CD8-positive, alpha-beta memory T cell (primary cell): Measurements from ENCODE around the gene SFTA2. TPM values are rescaled to one million over a fixed set of nuclear protein-coding genes. Genes with fewer than 3 reads are reported as not detected.
"Not testable (repeated sequence)": the region's sequence is repeated elsewhere in the genome, so short reads cannot be mapped to it uniquely, and the experiment has no call there.

Experiments used
- CTCF ChIA-PET: fragments of 350-600 bp; sonication (Branson Sonifier 250); formaldehyde crosslinking; loops from one replicate; lab custom pipeline; 2021; ENCODE audit warnings: antibody characterized with exemption; lab: Charles Lee
- POLR2A ChIA-PET: fragments of 350-600 bp; sonication (Branson Sonifier 250); formaldehyde crosslinking; loops from one replicate; lab custom pipeline; 2021; ENCODE audit warnings: antibody characterized with exemption; lab: Charles Lee
- DNase-seq, 5 donors: peaks; one replicate each; pipeline versions ENCODE4 v3.0.0 to v3.0.0-alpha.2; 2020 to 2022; ENCODE audit warnings: mixed read lengths in 1 of 5
- H3K27ac ChIP-seq: one replicate; pipeline ENCODE4 v1.7.0; 2013; ENCODE audit warnings: low read depth, mild to moderate bottlenecking, low read length, moderate library complexity
- H3K27me3 ChIP-seq: 2 replicates; pipeline ENCODE4 v1.7.0; 2013; ENCODE audit warnings: low read length, mild to moderate bottlenecking; ENCODE audit not compliant: insufficient read depth, poor library complexity, severe bottlenecking
- H3K36me3 ChIP-seq: 2 replicates; pipeline ENCODE4 v1.7.0; 2013; ENCODE audit warnings: mild to moderate bottlenecking, low read length, moderate library complexity; ENCODE audit not compliant: insufficient read depth
- H3K4me1 ChIP-seq: 2 replicates; pipeline ENCODE4 v1.7.0; 2013; ENCODE audit warnings: mild to moderate bottlenecking, low read length, moderate library complexity; ENCODE audit not compliant: insufficient read depth
- H3K4me3 ChIP-seq: 2 replicates; pipeline ENCODE4 v1.7.0; 2013; ENCODE audit warnings: mild to moderate bottlenecking, low read length
- H3K9me3 ChIP-seq: 2 replicates; pipeline ENCODE4 v1.7.0; 2013; ENCODE audit warnings: mild to moderate bottlenecking, low read length
- H3K27ac Mint-ChIP-seq, 8 donors: one replicate each; pipeline ENCODE4 v1.8.0; 2020 to 2021; ENCODE audit warnings: mixed read lengths in 8 of 8, mild to moderate bottlenecking in 6 of 8, inconsistent platforms in 3 of 8, moderate library complexity in 3 of 8
- H3K27me3 Mint-ChIP-seq, 2 donors: one replicate each; pipeline ENCODE4 v1.8.0; 2020 to 2021; ENCODE audit warnings: mixed read lengths in 2 of 2, mild to moderate bottlenecking in 1 of 2, moderate library complexity in 1 of 2
- H3K36me3 Mint-ChIP-seq, 3 donors: one replicate each; pipeline ENCODE4 v1.8.0; 2020 to 2021; ENCODE audit warnings: mixed read lengths in 3 of 3, inconsistent platforms in 1 of 3, mild to moderate bottlenecking in 1 of 3
- H3K4me1 Mint-ChIP-seq, 3 donors: one replicate each; pipeline ENCODE4 v1.8.0; 2020 to 2021; ENCODE audit warnings: mixed read lengths in 3 of 3, inconsistent platforms in 1 of 3, mild to moderate bottlenecking in 1 of 3
- H3K4me3 Mint-ChIP-seq, 7 donors: one replicate each; pipeline ENCODE4 v1.8.0; 2020 to 2021; ENCODE audit warnings: mixed read lengths in 7 of 7, mild to moderate bottlenecking in 6 of 7, moderate library complexity in 4 of 7, inconsistent platforms in 2 of 7
- H3K9me3 Mint-ChIP-seq, 5 donors: one replicate each; pipeline ENCODE4 v1.8.0; 2020 to 2022; ENCODE audit warnings: mixed read lengths in 5 of 5, mild to moderate bottlenecking in 3 of 5, moderate library complexity in 2 of 5, inconsistent platforms in 1 of 5
- polyA plus RNA-seq: library from polyadenylated mRNA; unstranded; fragments of 300-500 nt; fragmentation: Illumina TruSeq; gene quantifications from one replicate; pipeline ENCODE4 v1.2.3, GENCODE V29; 2021
- total RNA-seq, 2 experiments: library from RNA; stranded (reverse); gene quantifications; one replicate each; pipeline ENCODE4 v1.2.3, GENCODE V29; 2021

SFTA2 gene
- total and polyA plus RNA-seq, 3 experiments from 2014 or later: not detected

DNA sequence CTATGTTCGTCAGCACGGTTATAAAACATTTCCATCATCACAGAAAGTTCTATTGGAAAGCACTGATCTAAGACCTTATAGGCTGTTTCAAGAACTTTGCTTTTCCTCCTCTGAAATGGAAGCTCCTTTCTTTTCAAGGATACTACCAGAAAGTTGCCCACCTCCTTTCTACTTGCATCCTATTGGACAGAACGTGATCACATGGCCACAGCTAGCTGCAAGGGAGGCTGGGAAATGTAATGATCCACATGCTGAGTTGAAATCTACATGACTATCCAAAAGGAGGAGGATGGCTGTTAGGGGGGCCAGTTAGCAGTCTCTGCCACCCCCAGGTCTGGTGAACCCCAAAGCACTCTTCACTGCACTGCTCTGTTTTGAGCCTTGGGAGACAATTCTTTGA is 3.3 kb downstream of the SFTA2 start:
- Histone ChIP-seq H3K27ac (no peak overlapping the region), H3K4me3 (no peak overlapping the region), H3K9me3 (no peaks in the 10 kb centered on the region), H3K36me3 (peaks cover 9% of the 10 kb centered on the region), H3K27me3 (no peaks in the 10 kb centered on the region), H3K4me1 (no peaks in the 10 kb centered on the region)
- peaks cover 0 to 7% (median 0%) of the 10 kb centered on the region in 5 donors for H3K9me3 Mint-ChIP-seq
- H3K4me3 Mint-ChIP-seq: no peak overlapping the region
- H3K36me3 Mint-ChIP-seq: peaks cover 4 to 37% (median 17%) of the 10 kb centered on the region in 3 donors
- no peaks in the 10 kb centered on the region for H3K4me1 Mint-ChIP-seq
- ChIA-PET POLR2A (no interaction called here), CTCF (interaction anchor here (1.3 kb wide), 1 partner anchor 18 kb away, joined by 3 read pairs; no protein-coding TSS in a partner anchor)
- no peaks in the 10 kb centered on the region for H3K27me3 Mint-ChIP-seq
- DNase-seq: no peak
- H3K27ac Mint-ChIP-seq: peak overlapping the region in 1 of 8 donors; percentile 86

DNA sequence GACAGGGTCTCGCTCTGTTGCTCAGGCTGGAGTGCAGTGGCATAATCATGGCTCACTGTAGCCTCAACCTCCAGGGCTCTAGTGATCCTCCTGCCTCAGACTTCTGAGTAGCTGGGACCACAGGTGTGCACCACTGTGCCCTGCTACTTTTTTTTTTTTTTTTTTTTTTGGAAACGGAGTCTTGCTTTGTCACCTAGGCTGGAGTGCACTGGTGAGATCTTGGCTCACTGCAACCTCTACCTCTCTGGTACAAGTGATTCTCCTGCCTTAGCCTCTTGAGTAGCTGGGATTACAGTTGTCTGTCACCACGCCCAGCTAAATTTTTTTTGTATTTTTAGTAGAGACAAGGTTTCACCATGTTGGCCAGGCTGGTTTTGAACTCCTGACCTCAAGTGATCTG is 4.9 kb downstream of the SFTA2 start:
- H3K27ac Mint-ChIP-seq, H3K4me1 ChIP-seq, DNase-seq, H3K27me3 ChIP-seq, H3K4me1 Mint-ChIP-seq, H3K9me3 Mint-ChIP-seq, H3K9me3 ChIP-seq, H3K4me3 Mint-ChIP-seq, H3K4me3 ChIP-seq, H3K27me3 Mint-ChIP-seq, POLR2A ChIA-PET, H3K36me3 ChIP-seq, H3K27ac ChIP-seq: not testable (repeated sequence)
- H3K36me3 Mint-ChIP-seq: peaks cover 8 to 53% (median 17%) of the 10 kb centered on the region in 3 donors
- CTCF ChIA-PET: interaction anchor here (1.1 kb wide), 1 partner anchor 9 kb away, joined by 5 read pairs; no protein-coding TSS in a partner anchor

DNA sequence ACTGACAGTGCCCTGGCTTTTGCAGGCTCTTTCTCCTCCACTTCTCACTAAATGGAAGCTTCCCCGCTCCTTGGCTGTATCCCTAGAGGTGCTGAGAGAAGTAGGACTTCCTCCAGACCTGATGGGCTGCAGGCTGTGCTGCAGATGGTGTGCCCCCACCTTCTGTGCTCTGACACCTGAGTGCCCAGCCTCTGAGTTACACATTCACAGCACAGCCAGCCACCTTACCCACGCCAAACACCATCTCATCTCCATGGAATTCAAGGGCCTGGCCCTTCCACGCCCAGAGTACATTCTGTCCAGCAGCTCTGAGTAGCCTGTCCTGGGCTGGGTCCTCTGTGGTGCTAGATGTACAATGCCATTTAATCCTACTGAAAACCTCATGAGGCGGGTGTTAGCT is 5.3 kb downstream of the SFTA2 start:
- H3K4me1 Mint-ChIP-seq: no peaks in the 10 kb centered on the region
- Histone ChIP-seq H3K27ac (no peak overlapping the region), H3K27me3 (no peaks in the 10 kb centered on the region), H3K36me3 (peaks cover 9% of the 10 kb centered on the region), H3K4me3 (no peak overlapping the region), H3K4me1 (no peaks in the 10 kb centered on the region), H3K9me3 (no peaks in the 10 kb centered on the region)
- peak overlapping the region in 2 of 8 donors; percentile 7 to 17 for H3K27ac Mint-ChIP-seq
- POLR2A ChIA-PET: no interaction called here
- H3K27me3 Mint-ChIP-seq: no peaks in the 10 kb centered on the region
- CTCF ChIA-PET: interaction anchor here (1.1 kb wide), 1 partner anchor 9 kb away, joined by 5 read pairs; no protein-coding TSS in a partner anchor
- peaks cover 8 to 57% (median 17%) of the 10 kb centered on the region in 3 donors for H3K36me3 Mint-ChIP-seq
- no peak for DNase-seq
- peaks cover 0 to 7% (median 0%) of the 10 kb centered on the region in 5 donors for H3K9me3 Mint-ChIP-seq
- no peak overlapping the region for H3K4me3 Mint-ChIP-seq

DNA sequence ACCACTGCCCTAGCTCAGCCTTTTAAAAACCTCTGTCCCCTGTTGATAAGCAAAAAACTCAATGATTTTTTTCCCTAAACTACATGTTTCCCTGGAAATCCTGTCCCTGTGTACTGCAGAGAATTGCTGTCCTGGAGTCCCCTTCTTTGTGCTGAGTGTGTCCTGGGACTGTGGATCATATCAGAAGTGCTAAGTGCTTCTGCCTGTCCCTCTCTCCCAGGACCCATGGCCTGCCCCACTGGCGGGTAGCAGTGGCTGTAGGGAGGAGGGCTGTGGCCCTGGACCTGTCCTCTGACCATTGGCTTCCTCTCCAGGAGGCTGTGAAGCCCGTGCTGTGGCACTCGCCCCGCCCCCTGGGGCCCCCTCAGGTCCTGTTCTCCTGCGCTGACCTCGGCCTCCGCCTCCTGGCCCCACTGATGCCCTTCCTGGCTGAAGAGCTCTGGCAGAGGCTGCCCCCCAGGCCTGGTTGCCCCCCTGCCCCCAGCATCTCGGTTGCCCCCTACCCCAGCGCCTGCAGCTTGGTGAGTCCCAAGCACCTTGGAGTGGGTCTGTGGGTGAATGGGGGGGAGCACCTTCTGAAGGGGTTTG is 7.8 kb downstream of the SFTA2 start:
- H3K4me1 Mint-ChIP-seq, POLR2A ChIA-PET, CTCF ChIA-PET, H3K4me3 Mint-ChIP-seq, H3K9me3 Mint-ChIP-seq, H3K27me3 Mint-ChIP-seq, H3K27ac ChIP-seq, H3K9me3 ChIP-seq, H3K4me3 ChIP-seq, DNase-seq, H3K27me3 ChIP-seq, H3K4me1 ChIP-seq: not testable (repeated sequence)
- peaks cover 14% of the 10 kb centered on the region for H3K36me3 ChIP-seq
- Mint-ChIP-seq H3K36me3 (peaks cover 14 to 81% (median 17%) of the 10 kb centered on the region in 3 donors), H3K27ac (peak overlapping the region in 1 of 8 donors; percentile 92)

DNA sequence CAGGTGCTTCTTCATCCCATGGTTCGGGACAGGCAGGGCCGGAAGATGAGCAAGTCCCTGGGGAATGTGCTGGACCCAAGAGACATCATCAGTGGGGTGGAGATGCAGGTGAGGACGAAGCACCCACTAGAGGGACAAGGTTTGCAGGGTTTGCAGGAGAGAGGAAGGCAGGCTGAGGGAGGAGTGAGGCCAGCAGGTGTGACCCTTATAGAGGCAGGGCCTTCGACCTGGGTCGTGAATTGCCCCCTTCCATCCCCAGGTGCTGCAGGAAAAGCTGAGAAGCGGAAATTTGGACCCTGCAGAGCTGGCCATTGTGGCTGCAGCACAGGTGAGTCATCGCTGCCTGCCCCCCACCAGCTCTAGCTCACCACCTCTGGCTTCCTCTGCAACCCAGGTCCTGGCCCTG is 9.5 kb downstream of the SFTA2 start:
- Histone ChIP-seq H3K27ac (no peak overlapping the region), H3K36me3 (peaks cover 21% of the 10 kb centered on the region), H3K4me1 (no peaks in the 10 kb centered on the region), H3K27me3 (no peaks in the 10 kb centered on the region), H3K9me3 (no peaks in the 10 kb centered on the region), H3K4me3 (no peak overlapping the region)
- Mint-ChIP-seq H3K27ac (peak overlapping the region in 1 of 8 donors; percentile 47), H3K4me1 (peaks cover 0 to 12% (median 2%) of the 10 kb centered on the region in 3 donors), H3K27me3 (no peaks in the 10 kb centered on the region), H3K4me3 (no peak overlapping the region), H3K36me3 (peaks cover 5 to 87% (median 16%) of the 10 kb centered on the region in 3 donors), H3K9me3 (no peaks in the 10 kb centered on the region)
- ChIA-PET POLR2A (no interaction called here), CTCF (interaction anchor here (1.3 kb wide), 1 partner anchor 18 kb away, joined by 3 read pairs; the partner anchor contains the start of gene MUCL3)
- no peak for DNase-seq

DNA sequence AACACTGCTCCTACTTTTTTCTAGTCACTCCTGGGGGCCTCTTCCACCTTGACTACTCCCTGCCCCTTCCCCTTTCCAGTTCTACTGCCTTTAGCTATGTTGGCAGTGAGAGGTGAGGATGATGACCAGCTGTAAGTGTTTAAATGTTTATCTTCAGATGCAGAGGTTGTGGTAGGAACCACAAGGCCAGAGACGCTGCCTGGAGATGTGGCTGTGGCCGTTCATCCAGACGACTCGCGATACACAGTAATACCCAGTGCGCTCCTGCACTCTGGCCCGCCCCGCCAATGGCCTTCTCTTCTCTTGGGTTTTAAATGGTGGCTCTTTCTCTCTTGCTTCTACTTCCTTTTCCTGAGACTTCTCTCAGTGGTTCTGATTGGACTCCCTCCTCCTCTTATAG is 13.3 kb downstream of the SFTA2 start:
- no peak for DNase-seq
- Mint-ChIP-seq H3K9me3 (no peaks in the 10 kb centered on the region), H3K4me3 (no peak overlapping the region), H3K27ac (no peak overlapping the region), H3K4me1 (peaks cover 24 to 42% (median 32%) of the 10 kb centered on the region in 3 donors), H3K27me3 (peaks cover 0 to 3% of the 10 kb centered on the region in 2 donors), H3K36me3 (peaks cover 0 to 77% (median 12%) of the 10 kb centered on the region in 3 donors)
- peaks cover 21% of the 10 kb centered on the region for H3K36me3 ChIP-seq
- CTCF ChIA-PET: interaction anchor here (1.1 to 1.6 kb wide), 2 partner anchors 8 to 9 kb away, joined by 3 to 5 read pairs; no protein-coding TSS in a partner anchor
- POLR2A ChIA-PET: interaction anchor here (0.6 kb wide), 1 partner anchor 390 kb away, joined by 3 read pairs; no protein-coding TSS in a partner anchor
- H3K4me3 ChIP-seq: no peak overlapping the region
- H3K27me3 ChIP-seq: no peaks in the 10 kb centered on the region
- H3K27ac ChIP-seq: no peak overlapping the region
- H3K4me1 ChIP-seq: peaks cover 11% of the 10 kb centered on the region
- no peaks in the 10 kb centered on the region for H3K9me3 ChIP-seq

DNA sequence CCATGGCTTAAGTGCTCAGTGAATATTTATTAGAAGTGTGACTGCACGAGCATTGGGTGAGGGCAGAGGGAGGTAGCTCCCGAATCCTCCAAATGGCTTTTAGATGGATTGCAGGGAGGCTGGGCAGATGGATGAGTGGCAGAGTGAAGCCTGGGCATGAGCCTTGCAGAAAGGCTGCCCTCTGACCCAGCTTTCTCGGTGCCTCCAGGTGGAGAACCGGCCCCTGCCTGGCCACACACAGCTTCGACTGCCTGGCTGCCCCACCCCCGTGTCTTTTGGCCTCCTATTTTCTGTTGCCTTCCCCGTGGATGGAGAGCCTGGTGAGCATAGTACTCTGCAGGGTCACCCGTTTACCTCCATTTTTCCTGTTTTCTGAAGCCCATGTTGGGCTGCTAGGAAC is 14.5 kb downstream of the SFTA2 start:
- H3K9me3 Mint-ChIP-seq: no peaks in the 10 kb centered on the region
- H3K4me1 Mint-ChIP-seq: peaks cover 28 to 49% (median 44%) of the 10 kb centered on the region in 3 donors
- peaks cover 0 to 3% of the 10 kb centered on the region in 2 donors for H3K27me3 Mint-ChIP-seq
- Histone ChIP-seq H3K27ac (no peak overlapping the region), H3K4me3 (no peak overlapping the region), H3K27me3 (no peaks in the 10 kb centered on the region), H3K9me3 (no peaks in the 10 kb centered on the region), H3K36me3 (peaks cover 21% of the 10 kb centered on the region), H3K4me1 (peaks cover 11% of the 10 kb centered on the region)
- H3K27ac Mint-ChIP-seq: peak overlapping the region in 1 of 8 donors; percentile 70
- H3K4me3 Mint-ChIP-seq: peak overlapping the region in 1 of 7 donors; percentile 30
- ChIA-PET CTCF (interaction anchor here (1.6 kb wide), 1 partner anchor 9 kb away, joined by 5 read pairs; no protein-coding TSS in a partner anchor), POLR2A (interaction anchor here (0.7 kb wide), 1 partner anchor 34 kb away, joined by 5 read pairs; the partner anchor contains the start of gene DDR1)
- DNase-seq: no peak
- peaks cover 0 to 74% (median 8%) of the 10 kb centered on the region in 3 donors for H3K36me3 Mint-ChIP-seq

DNA sequence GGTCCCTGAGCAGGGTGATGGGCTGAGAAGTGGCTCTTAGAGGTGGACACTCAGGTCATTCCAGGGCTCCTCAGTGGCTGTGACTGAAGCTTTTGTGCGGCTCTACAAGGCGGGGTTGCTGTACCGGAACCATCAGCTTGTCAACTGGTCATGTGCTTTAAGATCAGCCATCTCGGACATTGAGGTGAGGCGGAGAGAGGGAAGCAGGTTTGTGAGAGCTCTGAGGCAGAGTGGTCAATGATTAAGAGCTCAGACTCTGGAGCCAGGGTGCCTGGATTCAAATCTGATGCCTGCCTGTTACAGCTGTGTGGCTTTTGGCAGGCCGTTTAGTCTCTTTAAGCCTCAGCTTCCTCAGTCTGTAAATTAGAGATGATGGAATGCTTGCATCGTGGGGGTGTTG is 14.9 kb downstream of the SFTA2 start:
- POLR2A ChIA-PET: interaction anchor here (0.7 kb wide), 1 partner anchor 33 kb away, joined by 5 read pairs; the partner anchor contains the start of gene DDR1
- Histone ChIP-seq H3K27ac (no peak overlapping the region), H3K4me1 (peaks cover 11% of the 10 kb centered on the region), H3K4me3 (no peak overlapping the region), H3K27me3 (no peaks in the 10 kb centered on the region), H3K36me3 (peaks cover 21% of the 10 kb centered on the region), H3K9me3 (no peaks in the 10 kb centered on the region)
- Mint-ChIP-seq H3K27me3 (peaks cover 0 to 3% of the 10 kb centered on the region in 2 donors), H3K4me1 (peaks cover 29 to 49% (median 45%) of the 10 kb centered on the region in 3 donors), H3K27ac (peak overlapping the region in 1 of 8 donors; percentile 2), H3K9me3 (no peaks in the 10 kb centered on the region), H3K4me3 (peak overlapping the region in 1 of 7 donors; percentile 84), H3K36me3 (peaks cover 0 to 73% (median 8%) of the 10 kb centered on the region in 3 donors)
- no peak for DNase-seq
- CTCF ChIA-PET: interaction anchor here (1.6 kb wide), 1 partner anchor 9 kb away, joined by 5 read pairs; no protein-coding TSS in a partner anchor
